Osteocyte (in vitro differentiated cells): ENCODE results near the gene MCFD2. TPM values are rescaled to one million over a fixed set of nuclear protein-coding genes. Genes with fewer than 3 reads are reported as not detected.
"Not testable (repeated sequence)": the region's sequence is repeated elsewhere in the genome, so short reads cannot be mapped to it uniquely, and the experiment has no call there.

Experiments
- DNase-seq: peaks from one replicate; pipeline ENCODE4 v3.0.0; 2021; ENCODE audit warnings: mixed read lengths; ENCODE audit not compliant: unreplicated experiment; ENCODE audit errors: extremely low spot score
- H3K27ac Mint-ChIP-seq: one replicate; pipeline ENCODE4 v1.8.0; 2021; ENCODE audit warnings: mild to moderate bottlenecking, mixed read lengths; ENCODE audit not compliant: unreplicated experiment
- H3K27me3 Mint-ChIP-seq: one replicate; pipeline ENCODE4 v1.8.0; 2021; ENCODE audit warnings: mixed read lengths; ENCODE audit not compliant: unreplicated experiment
- H3K36me3 Mint-ChIP-seq: one replicate; pipeline ENCODE4 v1.8.0; 2021; ENCODE audit warnings: mixed read lengths; ENCODE audit not compliant: unreplicated experiment
- H3K4me1 Mint-ChIP-seq: one replicate; pipeline ENCODE4 v1.8.0; 2021; ENCODE audit warnings: mixed read lengths; ENCODE audit not compliant: unreplicated experiment
- H3K4me3 Mint-ChIP-seq: one replicate; pipeline ENCODE4 v1.8.0; 2021; ENCODE audit warnings: mild to moderate bottlenecking, moderate library complexity, mixed read lengths; ENCODE audit not compliant: unreplicated experiment
- H3K9me3 Mint-ChIP-seq: one replicate; pipeline ENCODE4 v1.8.0; 2021; ENCODE audit warnings: mixed read lengths; ENCODE audit not compliant: unreplicated experiment
- CTCF ChIP-seq: fragments of 200-600 bp; sonication (generic); IDR thresholded peaks from 2 replicates; pipeline ENCODE4 v1.5.0; 2021; ENCODE audit warnings: antibody characterized with exemption, mild to moderate bottlenecking, moderate library complexity
- total RNA-seq: library from RNA; stranded (reverse); gene quantifications from 2 replicates; pipeline ENCODE4 v1.2.1, GENCODE V29; 2021

Gene MCFD2
- total RNA-seq, 1 donor from 2014 or later, result 106 TPM

DNA sequence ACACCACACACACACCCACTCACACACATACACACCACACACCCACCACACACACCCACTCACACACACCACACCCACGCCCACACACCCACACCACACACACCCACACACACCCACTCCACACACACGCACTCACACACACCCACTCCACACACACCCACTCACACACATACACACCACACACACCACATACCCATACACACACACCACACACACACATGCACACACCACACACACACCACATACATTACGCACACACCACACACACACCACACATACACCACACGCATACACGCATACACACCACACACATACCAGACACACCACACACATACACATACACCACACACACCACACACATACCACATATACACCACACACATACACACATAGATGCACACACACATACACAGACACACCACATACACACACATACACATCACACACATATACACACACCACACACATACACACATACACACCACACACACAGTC is 37.9 kb downstream of the MCFD2 start:
- DNase-seq, result no peak
- no peak for TF ChIP-seq CTCF
- Mint-ChIP-seq H3K27me3 (no peaks in the 10 kb centered on the region), H3K27ac (no peak overlapping the region), H3K4me3 (no peak overlapping the region), H3K4me1 (peaks cover 48% of the 10 kb centered on the region), H3K9me3 (no peaks in the 10 kb centered on the region), H3K36me3 (no peaks in the 10 kb centered on the region)

DNA sequence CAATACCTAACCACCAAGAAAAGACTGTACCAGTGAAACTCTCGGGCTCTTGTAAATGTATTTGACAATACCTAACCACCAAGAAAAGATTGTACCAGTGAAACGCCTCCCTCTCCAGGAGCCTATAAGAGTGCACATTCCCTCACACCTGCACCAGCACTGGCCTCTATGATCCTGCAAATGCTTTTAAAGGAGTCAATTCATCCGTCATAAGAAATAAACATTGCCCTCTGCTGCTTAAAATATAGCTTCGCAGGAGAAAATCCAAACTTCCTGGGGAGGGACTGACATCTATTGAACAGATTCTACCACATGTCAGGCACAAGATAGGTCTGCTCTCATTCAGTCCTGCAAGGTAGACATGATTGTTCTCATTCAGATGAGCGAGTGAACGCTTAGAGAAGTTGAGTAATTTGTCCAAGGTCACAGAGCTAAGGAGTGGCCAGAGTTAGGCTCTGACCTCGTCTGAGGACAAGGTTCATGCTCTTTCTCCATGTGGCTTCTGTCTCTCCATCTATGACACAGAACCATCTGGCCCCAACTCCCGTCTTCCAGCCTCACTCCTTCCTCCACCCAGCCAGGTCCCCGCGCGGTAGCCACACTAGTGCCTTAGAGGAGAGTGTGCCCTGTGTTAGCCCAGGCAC is 38.7 kb downstream of the MCFD2 start:
- Mint-ChIP-seq H3K36me3 (no peaks in the 10 kb centered on the region), H3K27ac (no peak overlapping the region), H3K27me3 (no peaks in the 10 kb centered on the region), H3K9me3 (no peaks in the 10 kb centered on the region), H3K4me1 (peaks cover 47% of the 10 kb centered on the region), H3K4me3 (no peak overlapping the region)
- TF ChIP-seq CTCF, result peak; percentile 75
- DNase-seq, result no peak

DNA sequence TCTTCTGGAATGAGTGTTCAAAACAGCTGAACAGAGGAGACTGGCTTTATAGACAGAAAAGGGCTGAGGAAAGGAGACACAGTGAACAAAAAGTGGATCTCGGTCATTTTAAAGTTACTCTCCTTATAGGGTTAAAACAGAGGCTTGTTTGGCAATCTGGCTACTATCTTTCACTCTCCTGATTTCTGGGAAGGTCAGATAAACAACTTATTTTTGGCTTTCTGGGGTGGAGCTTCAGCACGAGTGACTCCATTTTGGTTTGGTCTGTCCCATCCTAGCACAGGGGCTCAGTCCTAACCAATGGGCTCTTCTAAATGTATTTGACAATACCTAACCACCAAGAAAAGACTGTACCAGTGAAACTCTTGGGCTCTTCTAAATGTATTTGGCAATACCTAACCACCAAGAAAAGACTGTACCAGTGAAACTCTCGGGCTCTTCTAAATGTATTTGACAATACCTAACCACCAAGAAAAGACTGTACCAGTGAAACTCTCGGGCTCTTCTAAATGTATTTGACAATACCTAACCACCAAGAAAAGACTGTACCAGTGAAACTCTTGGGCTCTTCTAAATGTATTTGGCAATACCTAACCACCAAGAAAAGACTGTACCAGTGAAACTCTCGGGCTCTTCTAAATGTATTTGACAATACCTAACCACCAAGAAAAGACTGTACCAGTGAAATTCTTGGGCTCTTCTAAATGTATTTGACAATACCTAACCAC is 39.5 kb downstream of the MCFD2 start:
- not testable (repeated sequence) for H3K4me3 Mint-ChIP-seq, H3K27me3 Mint-ChIP-seq, H3K36me3 Mint-ChIP-seq, H3K9me3 Mint-ChIP-seq, H3K27ac Mint-ChIP-seq, DNase-seq
- peaks cover 43% of the 10 kb centered on the region for H3K4me1 Mint-ChIP-seq

DNA sequence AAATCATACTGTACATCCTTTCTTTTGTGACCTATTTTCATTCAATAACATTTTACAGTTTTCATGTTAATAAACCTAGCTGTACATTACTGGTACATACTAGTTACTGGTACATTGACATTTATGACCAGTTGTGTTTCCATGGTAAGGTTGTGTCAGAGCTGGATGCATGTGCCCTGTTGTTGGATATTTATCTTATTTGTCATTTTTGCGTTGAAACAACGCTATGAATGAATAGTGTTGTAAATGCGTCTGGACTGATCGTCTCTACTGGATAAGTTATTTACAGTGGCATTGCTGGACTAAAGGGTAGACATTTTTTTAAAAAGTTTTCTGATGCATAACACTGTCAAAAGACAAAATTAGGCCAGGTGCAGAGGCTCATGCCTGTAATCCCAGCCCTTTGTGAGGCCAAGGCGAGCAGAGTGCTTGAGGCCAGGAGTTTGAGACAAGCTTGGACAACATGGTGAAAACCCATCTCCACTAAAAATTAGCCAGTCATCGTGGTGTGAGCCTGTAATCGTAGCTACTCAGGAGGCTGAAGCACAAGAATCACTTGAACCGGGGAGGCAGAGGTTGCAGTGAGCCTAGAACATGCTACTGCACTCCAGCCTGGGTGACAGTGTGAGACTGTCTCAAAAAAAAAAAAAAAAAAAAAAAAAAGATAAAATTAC is 40.2 kb downstream of the MCFD2 start:
- Mint-ChIP-seq H3K27ac (no peak overlapping the region), H3K4me1 (peaks cover 44% of the 10 kb centered on the region), H3K36me3 (no peaks in the 10 kb centered on the region), H3K4me3 (no peak overlapping the region), H3K9me3 (no peaks in the 10 kb centered on the region), H3K27me3 (no peaks in the 10 kb centered on the region)
- no peak for TF ChIP-seq CTCF
- no peak for DNase-seq

DNA sequence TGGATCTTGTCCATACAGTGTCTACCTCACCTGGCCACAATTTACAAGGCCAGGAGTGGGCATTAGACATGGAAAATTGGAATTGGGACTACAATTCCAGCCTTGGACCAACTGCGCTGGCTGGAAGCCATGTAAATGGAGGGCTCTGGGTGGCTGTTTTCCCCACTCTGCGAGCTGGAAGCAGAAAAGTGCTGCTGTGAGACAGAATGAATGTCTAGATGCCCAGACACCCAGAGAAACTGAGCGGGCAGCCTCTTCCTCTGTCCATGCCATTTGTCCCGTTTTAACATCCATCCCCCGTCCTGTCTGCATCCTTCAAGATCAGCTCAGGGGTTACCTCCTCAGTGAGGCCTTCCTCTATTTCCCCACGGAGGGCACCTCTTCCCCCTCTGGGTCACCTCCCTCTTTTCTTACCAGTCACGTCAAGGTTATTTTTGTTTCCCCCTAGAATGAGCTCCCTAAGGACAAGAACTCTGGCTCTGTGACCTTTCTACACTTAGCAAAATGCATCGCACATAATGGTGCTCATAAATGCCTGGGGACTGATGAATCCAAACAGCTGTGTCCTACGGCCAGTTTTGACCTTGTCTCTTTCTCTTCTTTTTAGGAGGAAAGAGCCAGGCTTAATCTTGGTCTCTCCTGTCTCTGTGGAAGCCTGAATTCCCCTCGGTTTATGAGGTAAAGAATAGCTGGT is 41.2 kb downstream of the MCFD2 start:
- no peak overlapping the region for H3K4me3 Mint-ChIP-seq

More for the DNA sequence above, 41.2 kb downstream of the MCFD2 start:
- Mint-ChIP-seq H3K27me3 (no peaks in the 10 kb centered on the region), H3K27ac (peak overlapping the region; percentile 61), H3K9me3 (no peaks in the 10 kb centered on the region), H3K36me3 (no peaks in the 10 kb centered on the region), H3K4me1 (peaks cover 52% of the 10 kb centered on the region)
- TF ChIP-seq CTCF, result no peak
- DNase-seq, result no peak
